Upper lobe of left lung (tissue), 4 donors: ENCODE data around the gene SEMA7A.

Experiments
- CTCF ChIP-seq, 6 experiments: fragments of 450-650 bp in 4 of 6; fragments of 200-600 bp in 2 of 6; sonication (generic) in 2 of 6; IDR thresholded peaks; one replicate each; pipeline ENCODE4 v1.5.1; 2016 to 2019; ENCODE audit warnings: antibody characterized with exemption in 6 of 6
- POLR2A ChIP-seq, 4 donors: fragments of 450-650 bp; IDR thresholded peaks; one replicate each; pipeline ENCODE4 v1.5.1; 2016 to 2017; ENCODE audit warnings: antibody characterized with exemption in 4 of 4, mild to moderate bottlenecking in 2 of 4

GRCh38 chr15:74433592-74434262 is at the start of gene SEMA7A:
- TF ChIP-seq CTCF (IDR thresholded peaks at IDR 0.05) (peak in 2 of 6 experiments; percentile 14 to 15), POLR2A (IDR thresholded peaks at IDR 0.05) (peak in 3 of 4 donors; percentile 59 to 86 (median 78))
